Spleen (tissue), 11 donors: Measurements from ENCODE around the gene CNPY4. TPM values are rescaled to one million over a fixed set of nuclear protein-coding genes. Genes with fewer than 3 reads are reported as not detected.

Experiments used
- DNase-seq: peaks from one replicate; pipeline ENCODE4 v3.0.0-alpha.2; 2020
- H3K27ac ChIP-seq, 8 donors: fragments of 200-600 bp; sonication (generic) in 7 of 8; 1 replicate in 4 of 8; 2 replicates in 4 of 8; pipeline versions ENCODE4 v1.5.0 to v1.8.0; 2016 to 2021; ENCODE audit warnings: inconsistent platforms in 4 of 8, mild to moderate bottlenecking in 4 of 8, moderate library complexity in 1 of 8
- H3K27me3 ChIP-seq, 7 donors: fragments of 200-600 bp; sonication (generic) in 6 of 7; replicated peaks in 1 of 7; 1 replicate in 4 of 7; 2 replicates in 3 of 7; pipeline versions ENCODE4 v1.5.0 to v1.8.0; 2016 to 2021; ENCODE audit warnings: inconsistent platforms in 3 of 7, mild to moderate bottlenecking in 1 of 7
- H3K36me3 ChIP-seq, 6 donors: fragments of 200-600 bp; sonication (generic) in 5 of 6; 1 replicate in 4 of 6; 2 replicates in 2 of 6; pipeline versions ENCODE4 v1.5.0 to v1.8.0; 2016 to 2021; ENCODE audit warnings: inconsistent platforms in 2 of 6
- H3K4me1 ChIP-seq, 6 donors: fragments of 200-600 bp; sonication (generic) in 5 of 6; 1 replicate in 3 of 6; 2 replicates in 3 of 6; pipeline versions ENCODE4 v1.5.0 to v1.8.0; 2016 to 2021; ENCODE audit warnings: inconsistent platforms in 3 of 6
- H3K4me3 ChIP-seq, 8 donors: fragments of 200-600 bp; sonication (generic) in 7 of 8; 1 replicate in 4 of 8; 2 replicates in 4 of 8; pipeline versions ENCODE4 v1.5.0 to v1.8.0; 2016 to 2021; ENCODE audit warnings: inconsistent platforms in 4 of 8, mild to moderate bottlenecking in 4 of 8, moderate library complexity in 2 of 8
- H3K9me3 ChIP-seq, 8 donors: fragments of 200-600 bp; sonication (generic) in 7 of 8; 1 replicate in 4 of 8; 2 replicates in 4 of 8; pipeline versions ENCODE4 v1.5.0 to v1.8.0; 2016 to 2021; ENCODE audit warnings: inconsistent platforms in 4 of 8
- POLR2A ChIP-seq, 3 donors: fragments of 450-650 bp; IDR thresholded peaks; one replicate each; pipeline ENCODE4 v1.5.1; 2017; ENCODE audit warnings: antibody characterized with exemption in 3 of 3, mild to moderate bottlenecking in 1 of 3
- POLR2AphosphoS5 ChIP-seq, 3 donors: sonication (generic); formaldehyde crosslinking; IDR thresholded peaks; one replicate each; pipeline ENCODE4 v1.5.1; 2017; ENCODE audit warnings: antibody characterized with exemption in 3 of 3
- WGBS, 5 donors: extraction: QIAGEN DNeasy Blood & Tissue Kit in 3 of 5; methylation state at CpG; one replicate each; pipeline versions ENCODE4 v1.1.5 to v1.1.7; 2013 to 2018; 5-methylcytosine and 5-hydroxymethylcytosine counted together
- intact Hi-C: fragments of 100-400 bp; cut with DNase I; formaldehyde crosslinking; loops from one replicate; pipeline ENCODE4 v1.15.0; 2023; ENCODE audit warnings: low total_unique reads
- polyA plus RNA-seq, 3 donors: library from polyadenylated mRNA; stranded (reverse); fragments of 200-250 nt; gene quantifications; one replicate each; pipeline ENCODE4 v1.2.1, GENCODE V29; 2013
- total RNA-seq, 7 donors: library from RNA; depleted of rRNA in 3 of 7; stranded (reverse); fragments of >200 nt in 3 of 7; fragmentation: NEBNext Ultra II Directional in 4 of 7; extraction: Animal tissue kit (Norgen Biotek cat#: 25700) in 4 of 7; gene quantifications; one replicate each; pipeline versions ENCODE4 v1.1.0 to v1.2.1, GENCODE V29; 2016 to 2021
- TF ChIP-seq, protein P1 (sequence below), 11 experiments: fragments of 200-600 bp in 7 of 11; fragments of 450-650 bp in 4 of 11; sonication (generic) in 4 of 11; IDR thresholded peaks in 8 of 11; conservative IDR thresholded peaks in 3 of 11; 1 replicate in 7 of 11; 2 replicates in 4 of 11; pipeline versions ENCODE4 v1.4.0 to v1.8.0; 2016 to 2021; ENCODE audit warnings: antibody characterized with exemption in 11 of 11, inconsistent platforms in 4 of 11, mild to moderate bottlenecking in 1 of 11
- donor health status: healthy with polysubstance abuse.
- donor health status: DM: no; HTN: no; CAD: no; lungs with moderate emphysema.
- donor health status: DM: no; HTN: no; CAD: no.
- donor health status: Bipolar disorder and iron deficiency.
- donor health status: healthy.
- donor health status: DM: no; HTN: no; CAD: no.
- donor health status: DM: yes; HTN: yes; CAD: no.

Gene CNPY4
- total and polyA plus RNA-seq, 10 donors, result 9.7 to 19.7 (median 13.8) TPM

DNA sequence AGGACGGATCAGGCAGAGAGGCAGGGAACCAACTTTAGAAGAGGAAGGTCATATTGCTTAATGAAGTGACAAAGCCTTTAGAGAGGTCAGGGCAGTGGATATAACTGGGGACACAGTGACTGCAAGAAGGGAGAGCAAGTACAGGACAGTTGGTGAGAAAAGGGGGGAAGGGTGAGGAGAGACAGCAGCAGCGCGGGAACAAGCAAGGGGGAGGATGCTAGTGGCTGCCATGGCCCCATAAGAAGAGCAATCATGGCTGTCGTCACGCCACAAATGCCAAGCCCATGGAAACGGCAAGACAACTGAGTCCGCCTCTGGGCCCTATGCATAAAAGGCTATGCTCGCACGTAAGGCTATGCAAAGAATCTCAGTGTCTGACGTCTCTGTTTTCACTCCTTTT, 47.0 kb upstream of the CNPY4 start:
- no peak overlapping the region for H3K4me3 ChIP-seq
- H3K36me3 ChIP-seq, result peaks cover 35 to 100% (median 88%) of the 10 kb centered on the region in 6 donors
- H3K9me3 ChIP-seq, result peaks cover 6 to 47% (median 39%) of the 10 kb centered on the region in 8 donors
- TF ChIP-seq POLR2AphosphoS5 (IDR thresholded peaks at IDR 0.05), result no peak
- TF ChIP-seq, protein P1, sequence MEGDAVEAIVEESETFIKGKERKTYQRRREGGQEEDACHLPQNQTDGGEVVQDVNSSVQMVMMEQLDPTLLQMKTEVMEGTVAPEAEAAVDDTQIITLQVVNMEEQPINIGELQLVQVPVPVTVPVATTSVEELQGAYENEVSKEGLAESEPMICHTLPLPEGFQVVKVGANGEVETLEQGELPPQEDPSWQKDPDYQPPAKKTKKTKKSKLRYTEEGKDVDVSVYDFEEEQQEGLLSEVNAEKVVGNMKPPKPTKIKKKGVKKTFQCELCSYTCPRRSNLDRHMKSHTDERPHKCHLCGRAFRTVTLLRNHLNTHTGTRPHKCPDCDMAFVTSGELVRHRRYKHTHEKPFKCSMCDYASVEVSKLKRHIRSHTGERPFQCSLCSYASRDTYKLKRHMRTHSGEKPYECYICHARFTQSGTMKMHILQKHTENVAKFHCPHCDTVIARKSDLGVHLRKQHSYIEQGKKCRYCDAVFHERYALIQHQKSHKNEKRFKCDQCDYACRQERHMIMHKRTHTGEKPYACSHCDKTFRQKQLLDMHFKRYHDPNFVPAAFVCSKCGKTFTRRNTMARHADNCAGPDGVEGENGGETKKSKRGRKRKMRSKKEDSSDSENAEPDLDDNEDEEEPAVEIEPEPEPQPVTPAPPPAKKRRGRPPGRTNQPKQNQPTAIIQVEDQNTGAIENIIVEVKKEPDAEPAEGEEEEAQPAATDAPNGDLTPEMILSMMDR (IDR thresholded peaks at IDR 0.05 in 8 of 11, conservative IDR thresholded peaks at IDR 0.05 in 3 of 11), result no peak
- no peak for TF ChIP-seq POLR2A (IDR thresholded peaks at IDR 0.05)
- 95 to 98% (median 97%) methylated on average over 10 of the region's 10 CpGs for WGBS, 5 donors
- no peaks in the 10 kb centered on the region for H3K27me3 ChIP-seq
- no peak for DNase-seq
- intact Hi-C loops, result loop anchor here (10.0 kb wide), 1 partner anchor 88 kb away; no protein-coding TSS in a partner anchor
- H3K4me1 ChIP-seq, result no peaks in the 10 kb centered on the region
- no peak overlapping the region for H3K27ac ChIP-seq

- H3K27me3 ChIP-seq, result no peaks in the 10 kb centered on the region
- no peak for TF ChIP-seq POLR2A (IDR thresholded peaks at IDR 0.05)
- TF ChIP-seq, protein P1 (IDR thresholded peaks at IDR 0.05 in 8 of 11, conservative IDR thresholded peaks at IDR 0.05 in 3 of 11), result no peak
- no peak for TF ChIP-seq POLR2AphosphoS5 (IDR thresholded peaks at IDR 0.05)
- DNase-seq, result no peak
- H3K4me1 ChIP-seq, result peaks cover 3 to 15% (median 10%) of the 10 kb centered on the region in 6 donors
- no peak overlapping the region for H3K27ac ChIP-seq
- peaks cover 6 to 39% (median 36%) of the 10 kb centered on the region in 8 donors for H3K9me3 ChIP-seq
- intact Hi-C loops, result loop anchor here (10.0 kb wide), 1 partner anchor 90 kb away; no protein-coding TSS in a partner anchor
- 93 to 97% (median 95%) methylated on average over 7 of the region's 7 CpGs for WGBS, 5 donors
- peaks cover 33 to 100% (median 89%) of the 10 kb centered on the region in 6 donors for H3K36me3 ChIP-seq
- no peak overlapping the region for H3K4me3 ChIP-seq
Observed at GRCh38 chr7:100074841-100075240, 44.6 kb upstream of the CNPY4 start.

DNA sequence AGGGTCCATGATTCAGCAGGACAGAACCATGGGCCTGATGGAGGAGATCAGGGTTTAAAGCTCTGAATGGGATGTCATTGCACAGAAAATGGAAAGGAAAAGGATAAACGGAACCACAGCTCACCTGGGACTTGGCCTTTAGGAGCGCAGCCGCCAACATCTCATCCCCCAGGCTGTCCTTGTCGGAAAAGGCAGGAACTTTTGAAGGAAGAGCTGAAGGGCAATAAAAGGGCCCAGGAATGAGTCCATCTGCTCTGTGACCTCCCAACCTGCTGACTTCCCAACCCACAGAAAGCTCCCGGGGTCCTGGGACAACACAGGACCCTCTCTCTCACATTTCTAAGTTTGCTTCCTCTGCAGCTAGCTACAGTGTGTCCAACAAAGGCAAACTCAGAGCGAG, 44.0 kb upstream of the CNPY4 start:
- Histone ChIP-seq H3K4me1 (peaks cover 9 to 21% (median 15%) of the 10 kb centered on the region in 6 donors), H3K4me3 (no peak overlapping the region), H3K27me3 (no peaks in the 10 kb centered on the region), H3K9me3 (peaks cover 6 to 33% (median 30%) of the 10 kb centered on the region in 8 donors), H3K27ac (no peak overlapping the region), H3K36me3 (peaks cover 31 to 99% (median 84%) of the 10 kb centered on the region in 6 donors)
- TF ChIP-seq, protein P1 (IDR thresholded peaks at IDR 0.05 in 8 of 11, conservative IDR thresholded peaks at IDR 0.05 in 3 of 11), result no peak
- TF ChIP-seq POLR2A (IDR thresholded peaks at IDR 0.05) (no peak), POLR2AphosphoS5 (IDR thresholded peaks at IDR 0.05) (no peak)
- WGBS, 5 donors, result 93 to 99% (median 96%) methylated on average over 6 of the region's 6 CpGs
- intact Hi-C loops, result loop anchor here (10.0 kb wide), 1 partner anchor 91 kb away; no protein-coding TSS in a partner anchor
- no peak for DNase-seq

DNA sequence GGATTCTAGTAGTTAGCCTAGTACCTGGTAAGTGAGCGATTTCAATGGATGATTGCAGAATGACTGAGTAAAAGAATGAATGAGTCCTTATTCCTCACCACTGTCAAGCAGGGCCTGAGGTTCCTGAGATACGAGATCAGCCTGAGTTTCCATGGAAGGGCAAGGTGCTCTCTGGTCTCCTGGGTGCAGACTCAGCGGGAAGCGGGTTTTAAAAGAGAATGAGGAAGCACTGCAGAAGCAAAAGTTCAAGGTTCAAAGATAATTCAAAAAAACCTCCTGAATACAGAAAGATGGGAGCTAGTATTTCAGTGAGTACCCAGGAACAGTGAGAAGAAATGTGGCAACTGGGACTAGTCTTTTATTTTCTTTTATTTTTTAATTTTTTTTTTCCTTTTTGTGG, 42.2 kb upstream of the CNPY4 start:
- H3K9me3 ChIP-seq, result peaks cover 0 to 15% (median 12%) of the 10 kb centered on the region in 8 donors
- no peaks in the 10 kb centered on the region for H3K27me3 ChIP-seq
- H3K4me3 ChIP-seq, result no peak overlapping the region
- DNase-seq, result no peak
- H3K4me1 ChIP-seq, result peaks cover 13 to 35% (median 28%) of the 10 kb centered on the region in 6 donors
- no peak overlapping the region for H3K27ac ChIP-seq
- intact Hi-C loops, result loop anchor here (10.0 kb wide), 1 partner anchor 92 kb away; no protein-coding TSS in a partner anchor
- no peak for TF ChIP-seq POLR2AphosphoS5 (IDR thresholded peaks at IDR 0.05)
- TF ChIP-seq, protein P1 (IDR thresholded peaks at IDR 0.05 in 8 of 11, conservative IDR thresholded peaks at IDR 0.05 in 3 of 11), result no peak
- no peak for TF ChIP-seq POLR2A (IDR thresholded peaks at IDR 0.05)
- 82 to 95% (median 86%) methylated on average over 4 of the region's 4 CpGs for WGBS, 5 donors
- H3K36me3 ChIP-seq, result peaks cover 17 to 81% (median 66%) of the 10 kb centered on the region in 6 donors
